GM23338 (cell line): ENCODE results near the gene MCU.

Source experiments
- CREB1 ChIP-seq: fragments of 250-450 bp; sonication (Bioruptor Pico); IDR thresholded peaks from 2 replicates; pipeline ENCODE4 v1.5.0; 2020; ENCODE audit warnings: low read depth, mild to moderate bottlenecking, moderate library complexity
- ETS1 ChIP-seq: IDR thresholded peaks from 2 replicates; pipeline ENCODE4 v1.6.1; 2016; ENCODE audit warnings: antibody characterized with exemption
- EZH2 ChIP-seq: fragments of 200-600 bp; sonication (generic); IDR thresholded peaks from one replicate; pipeline ENCODE4 v1.8.0; 2017; ENCODE audit warnings: antibody characterized with exemption, mild to moderate bottlenecking, low read depth; ENCODE audit not compliant: unreplicated experiment
- EZH2phosphoT487 ChIP-seq: fragments of 200-600 bp; sonication (generic); IDR thresholded peaks from one replicate; pipeline ENCODE4 v1.8.1; 2018; ENCODE audit warnings: antibody characterized with exemption; ENCODE audit not compliant: unreplicated experiment
- JUNB ChIP-seq: IDR thresholded peaks from one replicate; pipeline ENCODE4 v1.6.1; 2016; ENCODE audit warnings: antibody characterized with exemption; ENCODE audit not compliant: unreplicated experiment
- NANOG ChIP-seq: IDR thresholded peaks from 2 replicates; pipeline ENCODE4 v1.6.1; 2016; ENCODE audit warnings: antibody characterized with exemption, borderline replicate concordance
- POLR2AphosphoS5 ChIP-seq: IDR thresholded peaks from 2 replicates; pipeline ENCODE4 v1.6.1; 2016; ENCODE audit warnings: antibody characterized with exemption, low read depth
- REST ChIP-seq: IDR thresholded peaks from one replicate; pipeline ENCODE4 v1.6.1; 2018; ENCODE audit warnings: antibody characterized with exemption; ENCODE audit not compliant: unreplicated experiment
- ZNF114 ChIP-seq: fragments of 250-450 bp; sonication (Bioruptor Pico); IDR thresholded peaks from 2 replicates; pipeline ENCODE4 v1.5.0; 2020; ENCODE audit warnings: mild to moderate bottlenecking, moderate library complexity
- TF ChIP-seq, protein P1 (sequence below), 2 experiments: fragments of 200-600 bp in 1 of 2; sonication (generic) in 1 of 2; conservative IDR thresholded peaks; 2 replicates each; pipeline versions ENCODE4 v1.5.1 to v1.6.1; 2016 to 2017; ENCODE audit warnings: antibody characterized with exemption in 2 of 2, low read depth in 2 of 2, mild to moderate bottlenecking in 2 of 2, moderate library complexity in 1 of 2

GRCh38 chr10:72927485-72927884 is 235.5 kb downstream of the MCU start:
- TF ChIP-seq REST (no peak), POLR2AphosphoS5 (no peak), EZH2 (no peak), JUNB (no peak), NANOG (no peak), EZH2phosphoT487 (no peak), CREB1 (CRISPR knock-in tag) (no peak), ETS1 (no peak), ZNF114 (CRISPR knock-in tag) (no peak)
- TF ChIP-seq, protein P1, sequence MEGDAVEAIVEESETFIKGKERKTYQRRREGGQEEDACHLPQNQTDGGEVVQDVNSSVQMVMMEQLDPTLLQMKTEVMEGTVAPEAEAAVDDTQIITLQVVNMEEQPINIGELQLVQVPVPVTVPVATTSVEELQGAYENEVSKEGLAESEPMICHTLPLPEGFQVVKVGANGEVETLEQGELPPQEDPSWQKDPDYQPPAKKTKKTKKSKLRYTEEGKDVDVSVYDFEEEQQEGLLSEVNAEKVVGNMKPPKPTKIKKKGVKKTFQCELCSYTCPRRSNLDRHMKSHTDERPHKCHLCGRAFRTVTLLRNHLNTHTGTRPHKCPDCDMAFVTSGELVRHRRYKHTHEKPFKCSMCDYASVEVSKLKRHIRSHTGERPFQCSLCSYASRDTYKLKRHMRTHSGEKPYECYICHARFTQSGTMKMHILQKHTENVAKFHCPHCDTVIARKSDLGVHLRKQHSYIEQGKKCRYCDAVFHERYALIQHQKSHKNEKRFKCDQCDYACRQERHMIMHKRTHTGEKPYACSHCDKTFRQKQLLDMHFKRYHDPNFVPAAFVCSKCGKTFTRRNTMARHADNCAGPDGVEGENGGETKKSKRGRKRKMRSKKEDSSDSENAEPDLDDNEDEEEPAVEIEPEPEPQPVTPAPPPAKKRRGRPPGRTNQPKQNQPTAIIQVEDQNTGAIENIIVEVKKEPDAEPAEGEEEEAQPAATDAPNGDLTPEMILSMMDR (conservative IDR thresholded peaks at IDR 0.05; ENCODE audit: low read depth in 2 of 2): no peak
